ENCODE data around the gene GP1BB.

GP1BB gene

DNA sequence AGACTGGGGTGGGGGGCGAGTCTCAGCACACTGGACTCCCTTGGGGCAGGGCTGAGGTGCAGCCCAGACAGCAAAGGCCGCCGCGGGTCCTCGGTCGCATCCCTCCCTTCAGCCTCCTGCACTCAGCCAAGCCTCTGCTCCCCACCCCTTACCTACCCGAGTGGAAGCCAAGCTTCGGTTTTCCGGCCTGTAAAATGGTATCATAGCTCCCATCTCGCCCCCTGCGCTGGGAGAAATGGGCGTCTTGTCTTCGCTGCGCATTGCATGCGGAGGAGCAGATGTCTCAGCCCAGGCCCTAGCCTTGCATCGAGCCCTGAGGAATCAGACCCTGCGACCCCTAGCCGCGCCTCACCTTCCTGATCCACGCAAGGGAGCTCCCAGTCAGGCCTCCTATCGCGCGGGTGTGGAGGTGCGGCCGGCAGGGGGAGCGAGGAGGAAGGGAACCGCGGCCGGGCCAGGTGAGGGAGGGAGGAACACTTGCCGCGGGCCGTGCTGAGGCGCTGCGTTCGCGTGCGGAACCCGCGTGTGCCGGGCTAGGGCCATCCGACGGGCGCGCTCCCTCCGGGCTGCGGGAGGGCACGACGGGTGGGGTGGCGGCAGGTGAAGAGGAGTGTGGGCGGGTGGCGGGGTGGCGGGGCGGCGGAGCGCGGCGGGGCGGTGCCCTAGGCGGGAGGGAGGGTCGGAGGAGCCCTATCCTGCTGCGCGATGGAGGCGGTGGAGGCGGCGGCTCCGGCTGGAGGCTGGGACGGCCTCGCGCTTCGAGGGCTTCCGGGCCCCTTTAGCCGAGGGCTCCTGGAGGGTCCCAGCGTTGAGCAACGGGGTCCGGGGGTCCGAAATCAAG lies 33.2 kb downstream of the GP1BB start:
- DNase-seq (ENCODE audit: low spot score), result peak; percentile 36

GRCh38 chr22:19757140-19757984 lies 34.0 kb downstream of the GP1BB start:
- DNase-seq (ENCODE audit: low spot score), result no peak

DNA sequence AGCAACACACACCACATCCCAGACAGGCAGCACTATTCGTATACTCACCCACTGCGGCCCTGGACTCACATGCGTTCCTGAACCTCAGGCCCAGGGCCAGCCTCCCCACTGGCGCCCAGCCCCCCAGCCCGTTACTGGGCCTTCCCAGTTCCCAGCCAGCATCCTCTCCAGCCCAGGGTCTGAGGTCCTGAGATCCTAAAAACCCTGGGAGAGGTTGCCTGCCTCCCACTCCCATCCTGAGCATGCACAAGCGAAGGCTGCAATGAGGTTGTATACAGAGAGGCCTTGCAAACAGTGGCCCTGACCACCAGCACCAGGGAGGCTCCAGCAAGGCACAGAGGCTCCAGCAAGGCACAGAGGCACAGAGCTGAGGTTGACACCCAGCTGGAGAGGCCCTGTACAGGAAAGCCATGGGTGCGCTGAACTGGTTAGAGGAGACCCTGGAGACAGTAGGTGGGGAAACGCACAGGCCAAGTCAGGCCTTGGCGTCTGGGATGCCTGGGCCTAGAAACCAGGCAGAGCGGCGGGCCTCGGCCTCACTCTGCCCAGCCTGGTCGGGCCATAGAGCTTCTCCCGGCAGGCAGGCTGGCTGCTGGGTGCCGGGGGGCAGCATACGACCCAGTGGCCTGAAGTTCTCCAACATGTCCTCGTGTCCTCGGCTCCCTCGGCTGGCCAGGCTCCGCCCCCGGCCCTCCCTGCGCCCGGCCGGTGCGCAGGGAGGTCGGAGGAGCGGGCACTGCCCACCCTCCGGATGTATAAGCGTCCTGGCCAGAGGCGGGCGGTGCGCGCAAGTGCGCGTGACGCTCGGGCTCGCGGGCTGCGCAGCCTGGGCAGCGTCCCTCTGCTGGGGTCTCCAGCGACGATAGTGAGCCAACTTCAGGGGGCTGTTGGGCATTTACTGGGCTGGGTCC lies 34.9 kb downstream of the GP1BB start:
- no peak for DNase-seq (ENCODE audit: low spot score)

DNA sequence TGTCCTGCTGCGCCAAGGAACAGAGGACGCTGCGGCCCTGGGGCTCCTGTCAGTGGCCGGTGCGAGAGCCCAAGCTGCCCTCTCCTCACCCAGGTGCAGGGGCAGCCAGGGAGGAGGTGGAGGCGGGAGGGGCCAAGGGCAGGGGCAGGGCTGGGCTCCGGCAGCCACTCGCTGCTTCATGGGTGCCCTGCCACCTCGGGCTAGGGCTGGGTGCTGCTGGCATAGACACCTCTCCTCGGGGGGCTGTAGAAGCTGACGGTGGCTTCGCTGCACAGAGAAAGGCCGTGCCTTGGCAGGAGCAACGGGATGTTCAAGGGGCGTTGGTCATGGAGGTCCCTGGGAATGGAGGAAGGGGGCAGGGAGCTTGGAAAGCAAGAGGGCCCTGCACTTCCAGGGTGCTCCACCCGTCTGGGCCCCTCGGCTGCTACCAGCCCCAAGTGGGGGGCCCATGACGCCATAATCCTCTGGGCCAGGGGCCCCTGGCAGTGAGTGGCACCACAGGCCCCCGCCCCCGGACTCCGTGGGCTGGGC lies 35.6 kb downstream of the GP1BB start:
- DNase-seq (ENCODE audit: low spot score), result no peak

GRCh38 chr22:19759427-19760057 lies 36.2 kb downstream of the GP1BB start:
- DNase-seq (ENCODE audit: low spot score), result no peak

DNA sequence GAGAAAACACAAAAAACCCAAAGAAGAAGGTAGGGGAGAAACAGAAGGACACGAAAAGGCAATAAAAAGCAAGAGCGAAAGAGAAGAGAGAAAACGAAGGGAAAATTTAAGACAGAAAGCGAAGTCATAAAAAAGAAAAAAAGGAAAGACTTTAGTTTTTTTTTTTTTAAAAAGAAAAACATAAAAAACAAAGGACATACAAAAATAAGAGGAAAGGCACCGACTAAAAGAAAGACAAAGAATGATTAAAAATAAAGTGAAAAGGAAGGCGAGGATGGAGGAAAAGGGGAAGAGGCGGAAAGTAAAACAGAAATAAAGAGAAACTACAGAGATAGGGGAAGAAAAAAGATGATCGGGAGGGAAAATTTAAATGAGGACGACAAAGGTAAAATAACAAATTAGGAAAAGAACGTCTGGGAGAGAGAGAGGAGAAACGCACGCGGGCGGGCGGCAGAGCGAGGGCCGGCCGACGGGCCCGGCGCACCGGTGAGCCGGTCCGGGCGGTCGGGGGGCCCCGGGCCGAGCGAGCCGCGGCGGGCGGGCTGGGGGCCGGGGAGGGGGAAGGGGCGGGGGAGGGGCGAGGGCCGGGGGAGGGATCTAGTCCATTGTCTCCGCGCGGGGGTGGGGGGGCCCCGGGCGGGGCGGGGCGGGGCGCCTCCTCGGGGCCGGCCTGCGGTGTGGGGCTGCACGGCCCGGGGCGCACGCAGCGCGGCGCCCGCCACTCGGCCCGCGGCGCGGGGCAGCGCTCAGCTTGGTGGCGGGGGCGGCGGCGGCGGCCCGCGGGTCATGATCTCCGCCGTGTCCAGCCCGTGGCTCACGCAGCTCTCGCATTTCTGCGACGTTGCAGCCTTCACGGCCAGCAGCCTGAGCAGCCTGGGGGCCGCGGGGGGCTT lies 37.0 kb downstream of the GP1BB start, which contains the start of gene TBX1:
Gene TBX1 (plus strand): TSS at position 721 of the 893 bp plus-strand sequence. CDS start 66 bp downstream, at position 787.
- DNase-seq (ENCODE audit: low spot score), result no peak

DNA sequence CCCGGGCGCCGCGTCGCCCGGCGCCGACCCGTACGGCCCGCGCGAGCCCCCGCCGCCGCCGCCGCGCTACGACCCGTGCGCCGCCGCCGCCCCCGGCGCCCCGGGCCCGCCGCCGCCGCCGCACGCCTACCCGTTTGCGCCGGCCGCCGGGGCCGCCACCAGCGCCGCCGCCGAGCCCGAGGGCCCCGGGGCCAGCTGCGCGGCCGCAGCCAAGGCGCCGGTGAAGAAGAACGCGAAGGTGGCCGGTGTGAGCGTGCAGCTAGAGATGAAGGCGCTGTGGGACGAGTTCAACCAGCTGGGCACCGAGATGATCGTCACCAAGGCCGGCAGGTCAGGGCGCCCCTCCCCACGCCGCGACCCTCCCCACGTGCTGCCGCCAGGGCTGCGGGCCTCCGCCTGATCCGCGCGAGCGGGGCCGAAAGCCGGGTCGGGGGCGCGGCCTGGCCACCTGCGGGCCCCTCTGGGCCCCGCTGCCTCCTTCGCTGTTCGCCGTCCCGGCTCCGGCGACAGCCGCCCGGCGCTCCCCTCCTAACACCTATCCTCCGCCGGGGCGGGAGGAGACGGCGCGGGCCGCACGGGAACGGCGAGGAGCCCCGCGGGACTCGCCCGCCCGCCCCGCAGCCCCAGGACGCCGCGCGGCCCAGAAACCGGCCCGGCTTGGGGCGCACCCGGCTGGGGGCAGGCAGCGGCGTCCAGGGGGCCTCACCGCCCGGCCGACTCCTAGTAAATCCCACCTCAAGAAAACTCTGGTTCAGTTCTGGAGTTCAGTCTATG lies 37.8 kb downstream of the GP1BB start:
- DNase-seq (ENCODE audit: low spot score), result no peak

GRCh38 chr22:19761725-19762567 lies 38.6 kb downstream of the GP1BB start:
- DNase-seq (ENCODE audit: low spot score), result no peak

GRCh38 chr22:19762568-19763457 lies 39.5 kb downstream of the GP1BB start:
- no peak for DNase-seq (ENCODE audit: low spot score)

DNA sequence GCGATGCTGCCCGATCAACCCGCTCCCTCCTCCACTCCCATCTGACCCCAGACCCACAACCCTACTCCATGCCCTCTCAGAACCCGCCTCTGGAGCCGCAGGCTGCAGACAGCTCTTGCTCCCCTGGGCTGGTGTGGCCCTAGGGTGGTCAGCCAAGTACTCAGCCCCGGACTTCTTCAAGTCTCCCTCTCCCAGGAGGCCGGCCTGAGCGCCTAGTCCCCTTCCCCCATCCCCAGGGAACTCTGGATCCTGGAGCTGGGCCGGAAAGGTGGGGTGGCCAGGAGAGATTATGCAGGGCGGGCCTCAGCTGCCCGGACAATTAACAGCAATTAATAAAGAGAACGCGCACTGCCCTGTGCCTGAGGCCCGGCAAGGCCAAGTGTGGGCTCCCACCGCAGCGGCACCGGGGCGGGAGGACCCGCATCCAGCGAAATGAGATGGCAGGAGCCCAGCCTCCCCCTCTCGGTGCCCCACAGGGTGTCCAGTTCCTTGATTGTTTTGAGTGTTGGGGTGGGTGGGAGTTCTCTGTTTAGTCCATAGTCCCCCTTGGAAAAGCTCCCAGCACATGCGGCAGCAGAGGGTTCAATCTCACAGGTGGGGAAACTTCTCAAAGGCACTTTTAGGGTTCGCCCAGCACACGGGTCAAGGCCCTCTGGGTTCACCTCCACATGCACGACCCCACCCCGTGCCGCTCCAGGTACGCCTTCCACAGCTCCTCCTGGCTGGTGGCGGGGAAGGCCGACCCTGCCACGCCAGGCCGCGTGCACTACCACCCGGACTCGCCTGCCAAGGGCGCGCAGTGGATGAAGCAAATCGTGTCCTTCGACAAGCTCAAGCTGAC lies 40.3 kb downstream of the GP1BB start:
- no peak for DNase-seq (ENCODE audit: low spot score)

- no peak for DNase-seq (ENCODE audit: low spot score)
These were observed 40.9 kb downstream of the GP1BB start for GRCh38 chr22:19764299-19764593.

- DNase-seq (ENCODE audit: low spot score), result no peak
These were observed 41.5 kb downstream of the GP1BB start for GRCh38 chr22:19764636-19765476.

- DNase-seq (ENCODE audit: low spot score), result no peak
These were observed 42.3 kb downstream of the GP1BB start for GRCh38 chr22:19765477-19766239.

DNA sequence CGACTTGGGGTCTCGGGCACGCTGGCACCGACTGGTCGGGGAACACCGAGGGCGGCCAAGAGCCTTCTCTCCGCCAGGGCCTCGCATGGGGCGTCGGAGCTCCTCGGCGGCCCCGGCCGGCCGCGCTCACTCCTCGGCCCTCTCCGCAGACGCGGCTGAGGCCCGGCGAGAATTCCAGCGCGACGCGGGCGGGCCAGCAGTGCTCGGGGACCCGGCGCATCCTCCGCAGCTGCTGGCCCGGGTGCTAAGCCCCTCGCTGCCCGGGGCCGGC lies 42.8 kb downstream of the GP1BB start:
- DNase-seq (ENCODE audit: low spot score), result no peak

Data from kidney tubule cell (primary cell).